Endothelial cell of umbilical vein (primary cell): ENCODE data around the gene KAT6B.

Source experiments
- CTCF ChIP-seq, 2 donors: IDR thresholded peaks; 1 replicate in 1 of 2; 2 replicates in 1 of 2; pipeline ENCODE4 v1.5.1; 2011; ENCODE audit warnings: low read length in 2 of 2, mild to moderate bottlenecking in 2 of 2, moderate library complexity in 2 of 2, control low read depth in 1 of 2, inconsistent platforms in 1 of 2, low read depth in 1 of 2; ENCODE audit not compliant: insufficient read depth in 1 of 2; ENCODE audit errors: extremely low read depth in 1 of 2
- JUN ChIP-seq: IDR thresholded peaks from 2 replicates; pipeline ENCODE4 v1.6.1; 2011; ENCODE audit warnings: borderline replicate concordance, low read depth; ENCODE audit not compliant: insufficient read length, insufficient read depth

- TF ChIP-seq CTCF (IDR thresholded peaks at IDR 0.05; ENCODE audit: extremely low read depth in 1 of 2, insufficient read depth in 1 of 2, low read depth in 1 of 2, low read length in 2 of 2) (no peak), JUN (no peak)
These were observed 64.1 kb downstream of the KAT6B start for GRCh38 chr10:74890460-74890859.
